Activated naive CD4-positive, alpha-beta T cell treated with anti-CD3 and anti-CD28 coated beads, Interleukin-2, amount 10 ng/mL, durations not matched to agents 7 days and 5 days (primary cell): Measurements from ENCODE around the gene NME3.

ENCODE experiments used
- CTCF ChIA-PET: fragments of 350-600 bp; sonication (Branson Sonifier 250); formaldehyde crosslinking; loops from one replicate; lab custom pipeline; 2021; ENCODE audit warnings: antibody characterized with exemption; lab: Charles Lee
- DNase-seq: peaks from one replicate; pipeline ENCODE4 v3.0.0-alpha.2; 2020
- H3K27ac Mint-ChIP-seq: one replicate; pipeline ENCODE4 v1.8.0; 2021; ENCODE audit warnings: mild to moderate bottlenecking, moderate library complexity, mixed read lengths
- H3K27me3 Mint-ChIP-seq: one replicate; pipeline ENCODE4 v1.8.0; 2021; ENCODE audit warnings: mild to moderate bottlenecking, mixed read lengths
- H3K36me3 Mint-ChIP-seq: one replicate; pipeline ENCODE4 v1.8.0; 2021; ENCODE audit warnings: mixed read lengths
- H3K4me1 Mint-ChIP-seq: one replicate; pipeline ENCODE4 v1.8.0; 2021; ENCODE audit warnings: mixed read lengths
- H3K4me3 Mint-ChIP-seq: one replicate; pipeline ENCODE4 v1.8.0; 2021; ENCODE audit warnings: mild to moderate bottlenecking, moderate library complexity, mixed read lengths
- H3K9me3 Mint-ChIP-seq: one replicate; pipeline ENCODE4 v1.8.0; 2021; ENCODE audit warnings: mixed read lengths

NME3 gene

GRCh38 chr16:1790261-1790610 is 18.9 kb upstream of the NME3 start:
- Mint-ChIP-seq H3K9me3 (no peaks in the 10 kb centered on the region), H3K27me3 (no peaks in the 10 kb centered on the region), H3K4me1 (no peaks in the 10 kb centered on the region), H3K27ac (no peak overlapping the region), H3K4me3 (no peak overlapping the region), H3K36me3 (peaks cover 5% of the 10 kb centered on the region)
- CTCF ChIA-PET: no interaction called here
- no peak for DNase-seq

GRCh38 chr16:1789643-1790045 is 18.3 kb upstream of the NME3 start:
- Mint-ChIP-seq H3K27ac (no peak overlapping the region), H3K27me3 (no peaks in the 10 kb centered on the region), H3K36me3 (peaks cover 5% of the 10 kb centered on the region), H3K9me3 (no peaks in the 10 kb centered on the region), H3K4me3 (no peak overlapping the region), H3K4me1 (peaks cover 3% of the 10 kb centered on the region)
- DNase-seq: no peak
- CTCF ChIA-PET: no interaction called here

- DNase-seq: no peak
- H3K4me3 Mint-ChIP-seq: no peak overlapping the region
- peaks cover 5% of the 10 kb centered on the region for H3K36me3 Mint-ChIP-seq
- no peaks in the 10 kb centered on the region for H3K27me3 Mint-ChIP-seq
- CTCF ChIA-PET: no interaction called here
- peaks cover 9% of the 10 kb centered on the region for H3K4me1 Mint-ChIP-seq
- no peak overlapping the region for H3K27ac Mint-ChIP-seq
- no peaks in the 10 kb centered on the region for H3K9me3 Mint-ChIP-seq
Observed at GRCh38 chr16:1788708-1789100, 17.4 kb upstream of the NME3 start.

GRCh38 chr16:1788095-1788707 is 16.9 kb upstream of the NME3 start:
- H3K27me3 Mint-ChIP-seq: no peaks in the 10 kb centered on the region
- CTCF ChIA-PET: no interaction called here
- peaks cover 14% of the 10 kb centered on the region for H3K4me1 Mint-ChIP-seq
- peaks cover 5% of the 10 kb centered on the region for H3K36me3 Mint-ChIP-seq
- H3K27ac Mint-ChIP-seq: no peak overlapping the region
- H3K4me3 Mint-ChIP-seq: no peak overlapping the region
- no peaks in the 10 kb centered on the region for H3K9me3 Mint-ChIP-seq
- DNase-seq: no peak

DNA sequence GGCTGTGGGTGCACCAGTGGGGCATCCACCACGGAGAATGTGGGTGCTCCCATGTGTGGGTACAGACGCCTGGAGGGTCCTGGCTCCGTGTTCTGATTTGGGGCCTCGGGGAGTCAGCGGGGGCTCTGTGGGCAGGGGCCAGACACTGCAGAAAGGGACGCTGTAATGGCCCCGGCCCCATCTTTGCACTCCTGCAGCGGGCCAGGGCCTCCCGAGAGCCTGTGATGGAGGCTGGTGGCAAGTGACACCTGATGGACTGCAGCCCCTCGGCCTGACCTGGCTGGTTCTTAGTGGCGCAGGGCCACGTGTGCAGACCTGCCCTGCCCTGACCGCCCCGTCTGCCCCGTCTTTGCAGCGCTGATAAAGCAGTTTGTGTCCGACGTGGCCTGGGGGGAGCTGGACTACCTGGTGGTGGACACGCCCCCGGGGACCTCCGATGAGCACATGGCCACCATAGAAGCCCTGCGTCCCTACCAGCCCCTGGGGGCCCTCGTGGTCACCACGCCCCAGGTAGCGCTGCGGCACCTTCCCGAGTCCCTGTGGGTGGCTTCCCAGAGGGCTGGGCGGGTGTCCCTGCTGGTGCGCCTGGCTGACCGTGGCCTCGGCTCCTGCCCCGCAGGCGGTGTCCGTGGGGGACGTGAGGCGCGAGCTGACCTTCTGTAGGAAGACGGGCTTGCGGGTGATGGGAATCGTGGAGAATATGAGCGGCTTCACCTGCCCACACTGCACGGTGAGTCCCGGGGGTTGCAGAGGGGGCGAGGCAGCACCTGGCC is 16.2 kb upstream of the NME3 start:
- CTCF ChIA-PET: no interaction called here
- Mint-ChIP-seq H3K27me3 (no peaks in the 10 kb centered on the region), H3K27ac (no peak overlapping the region), H3K36me3 (peaks cover 5% of the 10 kb centered on the region), H3K4me1 (peaks cover 15% of the 10 kb centered on the region), H3K9me3 (no peaks in the 10 kb centered on the region), H3K4me3 (no peak overlapping the region)
- DNase-seq: no peak

GRCh38 chr16:1787056-1787321 is 15.6 kb upstream of the NME3 start:
- no peak for DNase-seq
- no peak overlapping the region for H3K27ac Mint-ChIP-seq
- peaks cover 15% of the 10 kb centered on the region for H3K4me1 Mint-ChIP-seq
- peaks cover 5% of the 10 kb centered on the region for H3K36me3 Mint-ChIP-seq
- no peaks in the 10 kb centered on the region for H3K27me3 Mint-ChIP-seq
- no peak overlapping the region for H3K4me3 Mint-ChIP-seq
- H3K9me3 Mint-ChIP-seq: no peaks in the 10 kb centered on the region
- CTCF ChIA-PET: no interaction called here

DNA sequence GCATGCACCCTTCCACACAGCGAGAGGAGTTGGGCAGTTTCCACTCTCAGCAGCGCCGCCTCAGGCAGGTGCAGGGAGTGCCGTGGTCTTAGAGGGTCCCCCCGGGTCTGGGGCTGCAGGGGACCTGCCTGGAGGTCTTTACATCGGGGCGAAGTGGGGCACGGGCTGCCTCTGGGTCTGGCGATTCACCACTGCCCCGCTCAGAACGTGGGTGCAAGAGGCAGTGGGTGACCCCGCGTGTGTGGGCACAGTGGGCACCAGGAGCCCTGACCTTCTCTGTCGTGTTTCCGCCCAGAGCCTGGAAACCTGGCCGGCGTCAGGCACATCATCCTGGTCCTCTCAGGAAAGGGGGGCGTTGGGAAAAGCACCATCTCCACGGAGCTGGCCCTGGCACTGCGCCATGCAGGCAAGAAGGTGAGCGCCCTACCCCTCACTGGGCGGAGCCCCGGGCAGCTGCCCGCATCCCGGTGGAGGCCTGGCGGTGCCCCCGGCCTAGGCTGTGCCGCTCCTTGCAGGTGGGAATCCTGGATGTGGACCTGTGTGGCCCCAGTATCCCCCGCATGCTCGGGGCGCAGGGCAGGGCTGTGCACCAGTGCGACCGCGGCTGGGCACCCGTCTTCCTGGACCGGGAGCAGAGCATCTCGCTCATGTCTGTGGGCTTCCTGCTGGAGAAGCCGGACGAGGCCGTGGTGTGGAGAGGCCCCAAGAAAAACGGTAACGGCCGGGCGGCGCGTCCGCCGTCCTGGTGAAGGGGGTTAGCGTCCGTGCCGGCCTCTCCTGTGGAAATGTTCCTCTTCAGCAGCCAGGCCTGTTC is 15.1 kb upstream of the NME3 start:
- Mint-ChIP-seq H3K27me3 (no peaks in the 10 kb centered on the region), H3K4me1 (peaks cover 20% of the 10 kb centered on the region), H3K9me3 (no peaks in the 10 kb centered on the region), H3K36me3 (peaks cover 5% of the 10 kb centered on the region), H3K4me3 (no peak overlapping the region), H3K27ac (no peak overlapping the region)
- no peak for DNase-seq
- CTCF ChIA-PET: no interaction called here

DNA sequence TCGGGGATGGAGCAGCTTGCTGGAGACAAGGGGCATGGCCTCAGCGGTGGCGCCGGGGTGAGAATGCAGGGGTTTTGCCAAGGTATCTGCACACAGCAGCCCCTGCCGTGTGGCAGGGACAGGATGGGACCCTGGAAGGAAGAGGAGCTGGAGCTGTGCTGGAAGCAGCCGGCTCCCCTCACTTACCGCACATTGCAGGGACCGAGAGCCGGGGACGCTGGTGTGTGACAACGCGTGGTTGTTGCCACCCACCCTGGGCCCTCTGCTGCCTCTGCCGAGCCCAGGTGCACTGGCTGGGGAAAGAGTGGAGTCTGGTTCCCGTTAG is 14.5 kb upstream of the NME3 start:
- Mint-ChIP-seq H3K27me3 (no peaks in the 10 kb centered on the region), H3K4me1 (peaks cover 26% of the 10 kb centered on the region), H3K9me3 (no peaks in the 10 kb centered on the region), H3K4me3 (no peak overlapping the region), H3K27ac (no peak overlapping the region), H3K36me3 (peaks cover 5% of the 10 kb centered on the region)
- DNase-seq: no peak
- CTCF ChIA-PET: no interaction called here

- H3K4me1 Mint-ChIP-seq: peaks cover 28% of the 10 kb centered on the region
Observed at GRCh38 chr16:1784977-1785845, 13.9 kb upstream of the NME3 start.

GRCh38 chr16:1782408-1783264 is 11.3 kb upstream of the NME3 start, which contains the start of the genes NUBP2 and SPSB3:
NUBP2 (plus strand) TSS chr16:1782960; CDS start chr16:1783021, 61 bp downstream.
SPSB3 (minus strand) TSS chr16:1782571; CDS start chr16:1781483, 1,088 bp downstream.
- no peaks in the 10 kb centered on the region for H3K36me3 Mint-ChIP-seq
- H3K4me3 Mint-ChIP-seq: peak within 1 kb of the TSS; percentile 86
- CTCF ChIA-PET: interaction anchor here (0.6 to 1.3 kb wide), 6 partner anchors 9 to 709 kb away, joined by 3 to 10 read pairs (median 5); partner anchors contain the start of genes EME2, MAPK8IP3 and MRPS34
- peaks cover 28% of the 10 kb centered on the region for H3K4me1 Mint-ChIP-seq
- peak within 1 kb of the TSS; percentile 89 for H3K27ac Mint-ChIP-seq
- H3K27me3 Mint-ChIP-seq: no peaks in the 10 kb centered on the region
- no peaks in the 10 kb centered on the region for H3K9me3 Mint-ChIP-seq
- DNase-seq: peak; percentile 100

More at GRCh38 chr16:1784977-1785845, 13.9 kb upstream of the NME3 start:
- CTCF ChIA-PET: no interaction called here
- no peaks in the 10 kb centered on the region for H3K27me3 Mint-ChIP-seq
- DNase-seq: no peak
- no peaks in the 10 kb centered on the region for H3K9me3 Mint-ChIP-seq
- H3K4me3 Mint-ChIP-seq: peak overlapping the region; percentile 63
- H3K36me3 Mint-ChIP-seq: peaks cover 5% of the 10 kb centered on the region
- H3K27ac Mint-ChIP-seq: peak overlapping the region; percentile 45

DNA sequence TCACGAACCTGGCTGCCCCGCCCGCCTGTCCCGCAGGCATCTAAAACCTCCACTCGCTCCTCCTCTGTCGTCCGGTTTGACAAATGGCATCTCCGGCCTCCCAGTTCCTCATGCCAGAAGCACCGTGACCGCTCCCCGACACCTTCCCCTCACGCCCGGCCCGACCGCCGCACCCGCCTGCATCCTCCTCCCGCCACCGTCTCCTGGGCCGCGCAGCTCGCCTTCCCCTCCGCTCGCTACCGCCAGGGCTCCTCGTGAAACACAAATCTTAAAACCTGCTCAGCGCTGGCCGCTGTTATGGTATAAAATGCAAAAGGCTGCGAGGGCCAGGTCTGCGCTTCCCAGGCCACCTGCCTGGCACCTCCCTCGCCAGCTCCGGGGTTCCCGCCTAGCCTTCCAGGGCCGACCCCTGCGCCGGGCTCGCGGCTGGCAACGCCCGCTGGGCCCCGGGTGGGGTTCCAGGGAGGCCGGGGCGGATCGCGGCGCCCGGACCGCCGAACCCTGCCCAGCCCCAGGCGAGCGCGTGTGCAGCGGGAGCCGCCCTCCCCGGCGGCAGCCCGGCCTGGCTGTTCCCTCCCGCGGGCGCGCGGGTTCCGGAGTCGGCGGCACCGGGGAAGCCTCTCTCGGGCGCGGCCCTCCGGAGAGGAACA is 10.5 kb upstream of the NME3 start:
- Mint-ChIP-seq H3K36me3 (no peaks in the 10 kb centered on the region), H3K9me3 (no peaks in the 10 kb centered on the region), H3K4me3 (peak overlapping the region; percentile 86), H3K27ac (peak overlapping the region; percentile 87), H3K4me1 (peaks cover 28% of the 10 kb centered on the region), H3K27me3 (no peaks in the 10 kb centered on the region)
- peak; percentile 60 for DNase-seq
- CTCF ChIA-PET: interaction anchor here (0.6 to 1.1 kb wide), 6 partner anchors 8 to 710 kb away, joined by 3 to 9 read pairs (median 4); partner anchors contain the start of genes EME2, MAPK8IP3, MRPS34 and NME3

DNA sequence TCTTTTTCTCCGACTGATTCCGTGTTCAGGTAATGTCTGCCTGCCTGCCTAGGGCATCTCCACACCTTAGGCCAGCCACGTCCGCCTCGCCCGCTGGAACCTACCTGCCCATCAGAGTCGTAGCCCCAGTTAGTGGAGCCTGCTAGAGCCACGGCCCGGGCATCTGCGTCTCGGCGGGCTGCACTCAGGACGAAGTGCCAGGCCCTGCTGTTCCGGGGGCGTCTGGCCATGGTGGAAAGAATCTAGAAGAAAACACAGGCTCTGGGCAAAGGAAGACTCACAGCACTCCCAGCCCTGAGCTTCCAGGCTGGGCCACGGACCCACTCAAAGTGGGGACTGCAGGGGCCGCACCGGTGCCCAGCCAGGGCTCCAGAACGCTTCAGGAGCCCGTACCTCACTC is 9.9 kb upstream of the NME3 start:
- Mint-ChIP-seq H3K27ac (peak overlapping the region; percentile 87), H3K9me3 (no peaks in the 10 kb centered on the region), H3K27me3 (no peaks in the 10 kb centered on the region), H3K36me3 (no peaks in the 10 kb centered on the region), H3K4me1 (peaks cover 28% of the 10 kb centered on the region), H3K4me3 (peak overlapping the region; percentile 82)
- CTCF ChIA-PET: interaction anchor here (1.0 kb wide), 1 partner anchor 11 kb away, joined by 3 read pairs; the partner anchor contains the start of gene NME3
- DNase-seq: no peak

DNA sequence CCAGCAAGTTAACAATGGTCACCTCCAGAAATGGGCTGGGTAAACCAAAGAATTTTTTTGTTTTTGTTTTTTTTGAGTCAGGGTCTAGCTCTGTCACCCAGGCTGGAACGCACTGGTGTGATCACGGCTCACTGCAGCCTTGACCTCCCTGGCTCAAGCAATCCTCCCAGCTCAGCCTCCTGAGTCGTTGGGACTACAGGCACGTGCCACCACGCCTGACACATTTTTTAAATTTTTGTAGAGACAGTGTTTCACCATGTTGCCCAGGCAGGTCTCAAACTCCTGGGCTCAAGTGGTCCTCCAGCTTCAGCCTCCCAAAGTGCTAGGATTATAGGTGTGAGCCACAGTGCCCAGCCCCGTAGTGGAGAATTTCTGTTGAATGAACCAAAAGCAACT is 9.3 kb upstream of the NME3 start:
- CTCF ChIA-PET: no interaction called here
- H3K4me3 Mint-ChIP-seq: peak overlapping the region; percentile 82
- H3K36me3 Mint-ChIP-seq: no peaks in the 10 kb centered on the region
- H3K4me1 Mint-ChIP-seq: peaks cover 28% of the 10 kb centered on the region
- H3K27ac Mint-ChIP-seq: no peak overlapping the region
- H3K27me3 Mint-ChIP-seq: no peaks in the 10 kb centered on the region
- DNase-seq: no peak
- no peaks in the 10 kb centered on the region for H3K9me3 Mint-ChIP-seq
